NCI-H187 treated with DMSO at 0.1 percent for 48 hours (cell line): ENCODE data around the gene ZDHHC7.

Source experiments
- DNase-seq: peaks from one replicate; lab custom pipeline; 2025; lab: John Stamatoyannopoulos, UW

ZDHHC7 gene

GRCh38 chr16:84964386-84965128, 46.8 kb downstream of the ZDHHC7 start:
- DNase-seq: no peak

- DNase-seq: no peak
Observed at GRCh38 chr16:84963066-84963465, 48.3 kb downstream of the ZDHHC7 start.

- no peak for DNase-seq
Observed at GRCh38 chr16:84960942-84961341, 50.4 kb downstream of the ZDHHC7 start.

- DNase-seq: no peak
Observed at GRCh38 chr16:84959784-84960417, 51.4 kb downstream of the ZDHHC7 start.

- no peak for DNase-seq
Observed at GRCh38 chr16:84959045-84959576, 52.2 kb downstream of the ZDHHC7 start.

- DNase-seq: no peak
Observed at GRCh38 chr16:84957792-84958191, 53.5 kb downstream of the ZDHHC7 start.

GRCh38 chr16:84957192-84957591, 54.1 kb downstream of the ZDHHC7 start:
- DNase-seq: no peak

- no peak for DNase-seq
Observed at GRCh38 chr16:84955427-84955826, 55.9 kb downstream of the ZDHHC7 start.

- DNase-seq: no peak
Observed at GRCh38 chr16:84953190-84953746, 58.1 kb downstream of the ZDHHC7 start.

- DNase-seq: no peak
Observed at GRCh38 chr16:84952335-84953189, 58.8 kb downstream of the ZDHHC7 start.

GRCh38 chr16:84950906-84951305, 60.4 kb downstream of the ZDHHC7 start:
- no peak for DNase-seq

GRCh38 chr16:84949772-84950436, 61.4 kb downstream of the ZDHHC7 start:
- no peak for DNase-seq

- DNase-seq: no peak
Observed at GRCh38 chr16:84948851-84949610, 62.3 kb downstream of the ZDHHC7 start.

GRCh38 chr16:84947996-84948850, 63.1 kb downstream of the ZDHHC7 start:
- DNase-seq: no peak

- no peak for DNase-seq
Observed at GRCh38 chr16:84947022-84947421, 64.3 kb downstream of the ZDHHC7 start.

- no peak for DNase-seq
Observed at GRCh38 chr16:84943620-84944019, 67.7 kb downstream of the ZDHHC7 start.

GRCh38 chr16:84942786-84943185, 68.5 kb downstream of the ZDHHC7 start:
- DNase-seq: no peak

GRCh38 chr16:84941921-84942320, 69.4 kb downstream of the ZDHHC7 start:
- DNase-seq: no peak

- no peak for DNase-seq
Observed at GRCh38 chr16:84940670-84941551, 70.4 kb downstream of the ZDHHC7 start.
